HEK293T (cell line): ENCODE data around the gene KRTAP10-4.

ENCODE experiments used
- ARNT ChIP-seq: fragments of 450-650 bp; IDR thresholded peaks from 2 replicates; pipeline ENCODE4 v1.6.1; 2017; ENCODE audit warnings: mild to moderate bottlenecking
- BHLHE40 ChIP-seq: fragments of 450-650 bp; IDR thresholded peaks from 2 replicates; pipeline ENCODE4 v1.6.1; 2016; ENCODE audit warnings: mild to moderate bottlenecking, moderate library complexity, borderline replicate concordance
- ELF4 ChIP-seq: fragments of 450-650 bp; IDR thresholded peaks from 2 replicates; pipeline ENCODE4 v1.6.1; 2017; ENCODE audit warnings: antibody characterized with exemption
- FOXK2 ChIP-seq: fragments of 450-650 bp; IDR thresholded peaks from 2 replicates; pipeline ENCODE4 v1.6.1; 2016; ENCODE audit warnings: mild to moderate bottlenecking
- FOXM1 ChIP-seq: fragments of 450-650 bp; IDR thresholded peaks from 2 replicates; pipeline ENCODE4 v1.6.1; 2017; ENCODE audit warnings: mild to moderate bottlenecking, borderline replicate concordance
- L3MBTL2 ChIP-seq: fragments of 450-650 bp; conservative IDR thresholded peaks from 2 replicates; pipeline ENCODE4 v1.6.1; 2016; ENCODE audit warnings: mild to moderate bottlenecking
- NFRKB ChIP-seq: fragments of 450-650 bp; IDR thresholded peaks from 2 replicates; pipeline ENCODE4 v1.6.1; 2016; ENCODE audit warnings: mild to moderate bottlenecking, moderate library complexity
- PKNOX1 ChIP-seq: fragments of 450-650 bp; IDR thresholded peaks from 2 replicates; pipeline ENCODE4 v1.6.1; 2016
- SP1 ChIP-seq: fragments of 450-650 bp; IDR thresholded peaks from 2 replicates; pipeline ENCODE4 v1.6.1; 2017
- SUZ12 ChIP-seq: fragments of 450-650 bp; IDR thresholded peaks from 2 replicates; pipeline ENCODE4 v1.6.1; 2016; ENCODE audit warnings: mild to moderate bottlenecking
- ZNF384 ChIP-seq: fragments of 450-650 bp; IDR thresholded peaks from 2 replicates; pipeline ENCODE4 v1.6.1; 2016

- TF ChIP-seq FOXM1 (no peak), SP1 (no peak), PKNOX1 (no peak), ZNF384 (no peak), L3MBTL2 (no peak), FOXK2 (no peak), SUZ12 (no peak), NFRKB (no peak), ELF4 (no peak), BHLHE40 (no peak), ARNT (no peak)
Measured at GRCh38 chr21:44606495-44606894, 33.0 kb downstream of the KRTAP10-4 start.
